HG03439 (cell line): ENCODE measurements around the gene THSD4.

ENCODE experiments used
- ATAC-seq: cut with Tn5 transposase; IDR thresholded peaks from one replicate; pipeline ENCODE4 v1.9.1; 2021; ENCODE audit warnings: mild to moderate bottlenecking, moderate library complexity; ENCODE audit not compliant: unreplicated experiment

Gene THSD4

DNA sequence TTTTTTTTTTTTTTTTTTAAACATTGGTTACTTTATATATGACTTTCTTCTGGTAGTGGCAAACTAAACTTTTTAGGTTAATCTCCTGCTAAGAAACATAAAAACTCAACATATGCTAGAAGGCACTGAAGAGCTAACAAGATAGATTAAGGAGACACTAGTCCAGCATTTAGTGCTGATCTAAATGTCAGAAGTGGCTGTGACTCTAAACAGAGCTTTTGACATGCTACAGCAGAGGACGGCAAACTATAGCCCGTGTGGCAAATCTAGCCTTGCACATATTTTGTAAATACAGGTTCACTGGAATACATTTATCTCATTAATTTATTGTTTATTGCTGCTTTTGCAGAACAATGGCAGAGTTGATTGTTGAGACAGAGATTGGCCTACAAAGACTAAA is 715.7 kb downstream of the THSD4 start:
- ATAC-seq = no peak
